NCI-H1092 (cell line): ENCODE data around the gene CAVIN3.

ENCODE experiments used
- DNase-seq: peaks from one replicate; lab custom pipeline; 2025; lab: John Stamatoyannopoulos, UW

The CAVIN3 gene, protein sequence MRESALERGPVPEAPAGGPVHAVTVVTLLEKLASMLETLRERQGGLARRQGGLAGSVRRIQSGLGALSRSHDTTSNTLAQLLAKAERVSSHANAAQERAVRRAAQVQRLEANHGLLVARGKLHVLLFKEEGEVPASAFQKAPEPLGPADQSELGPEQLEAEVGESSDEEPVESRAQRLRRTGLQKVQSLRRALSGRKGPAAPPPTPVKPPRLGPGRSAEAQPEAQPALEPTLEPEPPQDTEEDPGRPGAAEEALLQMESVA

DNA sequence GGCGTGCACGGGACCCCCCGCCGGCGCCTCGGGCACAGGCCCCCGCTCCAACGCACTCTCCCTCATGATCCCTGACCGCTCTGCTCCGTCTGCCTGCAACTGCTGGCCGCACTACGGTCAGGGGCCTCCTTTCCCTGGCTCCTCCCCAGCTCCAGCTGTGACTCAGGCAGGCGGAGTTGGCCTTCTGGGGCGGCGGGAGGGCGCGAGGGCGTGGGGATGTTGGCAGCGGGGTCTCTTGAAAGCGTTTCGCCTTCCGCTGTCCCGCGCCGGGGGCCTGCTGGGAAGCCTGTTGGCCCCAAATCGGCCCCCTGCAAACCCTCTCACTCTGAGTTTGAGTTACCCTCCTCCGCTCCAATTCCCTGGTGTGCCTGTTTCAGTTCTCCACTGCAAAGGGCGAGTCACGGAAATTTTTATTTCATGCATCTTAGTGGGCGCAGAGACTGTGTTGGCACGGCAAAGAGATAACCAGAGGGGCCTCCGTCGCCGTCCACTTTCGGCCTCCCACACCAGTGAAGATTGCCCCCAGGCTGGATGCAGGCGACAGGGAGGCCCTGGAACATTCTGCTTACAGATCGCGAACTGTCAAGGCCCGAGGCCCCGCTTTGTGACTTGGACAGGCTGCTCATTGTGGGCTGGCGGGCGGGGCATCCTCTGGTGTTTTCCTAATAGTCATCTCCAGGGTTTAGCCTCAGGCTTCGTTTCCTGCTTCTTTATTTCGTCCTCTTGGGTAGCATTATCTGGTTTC, at the start of gene CAVIN3:
CAVIN3 (minus strand) TSS at position 91 of the 745 bp plus-strand sequence; CDS start at position 66, 25 bp downstream.
- DNase-seq: no peak

DNA sequence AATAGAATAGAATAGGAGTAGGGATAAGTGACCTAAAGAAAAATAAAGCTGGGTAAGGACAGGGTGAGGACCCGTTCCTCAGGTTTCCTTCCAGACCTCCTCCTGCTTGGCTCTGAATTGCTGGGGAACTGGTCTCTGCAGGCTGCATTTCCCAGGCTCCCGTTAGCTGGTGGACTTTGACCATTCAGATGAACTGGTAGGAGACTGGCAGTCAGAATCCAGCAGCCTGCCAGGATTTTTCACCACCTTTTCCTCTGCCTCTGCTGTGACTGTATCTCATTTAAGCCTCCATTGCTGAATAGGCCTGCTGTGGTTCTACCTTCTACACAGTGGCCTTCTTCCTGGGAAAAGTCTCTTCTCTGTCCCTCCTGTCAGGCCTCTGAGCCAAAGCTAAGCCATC, 45.4 kb upstream of the CAVIN3 start:
- no peak for DNase-seq

DNA sequence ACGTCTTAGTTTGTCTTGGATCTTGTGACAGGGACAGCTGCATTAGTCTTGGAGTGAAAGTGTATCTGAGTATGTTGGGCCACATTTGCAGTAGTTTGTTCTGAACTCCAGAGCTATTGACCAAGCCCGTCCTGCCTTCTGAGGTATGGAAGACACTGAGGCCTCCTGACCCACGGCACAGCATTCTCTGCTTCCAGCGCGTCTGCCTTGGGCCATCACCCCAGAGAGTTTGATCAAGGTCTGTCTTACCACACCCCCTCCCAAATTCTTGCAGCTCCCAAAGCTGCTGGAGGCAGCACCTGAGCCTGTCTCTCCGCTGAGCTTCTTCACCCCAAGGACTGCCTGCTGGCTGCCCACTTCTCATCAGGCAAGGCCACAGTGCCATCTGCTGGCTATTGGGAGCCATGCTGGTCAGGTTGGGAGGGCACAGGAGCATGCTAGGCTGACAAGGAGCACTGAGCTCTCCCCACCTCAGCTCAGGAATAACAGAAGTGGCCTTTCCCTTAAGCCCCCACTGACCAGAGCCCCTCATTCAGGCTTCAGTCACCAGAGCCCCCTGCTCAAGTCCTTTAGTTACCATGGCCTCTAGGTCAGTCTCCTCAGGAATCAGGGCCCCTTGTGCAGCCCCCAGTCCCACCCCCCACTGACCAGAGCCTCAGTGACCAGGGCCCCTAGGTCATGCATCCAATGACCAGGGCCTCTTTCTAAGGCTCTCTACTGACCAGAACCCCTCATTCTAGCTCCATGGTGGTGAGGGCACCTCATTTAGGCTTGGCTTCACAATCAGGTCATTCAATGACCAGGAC, 42.8 kb upstream of the CAVIN3 start:
- DNase-seq: peak; percentile 43

DNA sequence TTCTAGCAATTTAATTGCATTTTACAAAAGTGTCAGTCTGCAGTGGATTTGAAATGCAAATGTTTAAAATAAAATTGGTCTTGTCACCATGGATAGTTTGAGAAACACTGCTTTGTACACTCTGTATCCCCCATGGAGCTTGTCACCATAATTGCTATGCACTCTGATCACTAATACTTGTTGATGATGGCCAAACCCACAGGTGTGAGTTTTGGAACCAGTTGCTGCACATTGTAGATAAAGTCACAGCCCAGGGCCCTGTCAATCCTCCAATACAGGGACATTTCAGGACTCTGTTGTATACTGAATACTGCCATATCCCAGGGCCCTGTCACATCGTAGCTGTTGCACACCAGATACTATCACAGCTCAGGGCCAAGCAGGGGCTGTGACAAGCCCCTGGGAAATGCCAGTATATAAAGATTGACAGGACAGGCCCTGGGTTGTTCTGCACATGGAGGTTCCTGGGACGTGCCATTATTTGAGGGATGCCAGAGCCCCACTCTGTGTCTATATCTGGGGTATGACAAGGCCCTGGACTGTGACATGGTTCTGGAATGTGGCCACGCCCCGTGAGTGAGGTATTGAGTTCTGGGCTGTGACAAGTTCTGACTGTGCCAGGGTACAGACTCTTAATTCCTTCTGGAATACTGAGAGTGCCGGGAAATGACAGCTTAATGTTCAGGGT, 42.0 kb upstream of the CAVIN3 start:
- DNase-seq: no peak

DNA sequence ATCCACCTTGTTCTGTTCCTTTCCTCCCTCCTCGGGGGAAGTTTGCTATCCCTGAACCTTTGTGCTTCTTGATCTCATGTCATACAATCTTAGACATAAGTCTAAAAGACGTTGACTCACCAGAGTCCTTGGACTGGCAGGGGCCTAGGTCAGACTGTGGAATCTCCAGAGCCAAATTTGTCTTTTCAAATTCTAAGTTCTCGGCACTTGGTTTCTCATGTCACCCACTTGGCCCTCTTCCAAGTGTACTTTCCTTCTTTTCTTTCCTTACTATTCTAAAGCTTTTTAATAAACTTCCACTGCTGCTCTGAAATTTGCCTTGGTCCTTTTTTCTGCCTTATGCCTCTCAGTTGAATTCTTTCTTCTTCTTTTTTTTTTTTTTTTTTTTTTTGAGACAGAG, 39.9 kb upstream of the CAVIN3 start:
- no peak for DNase-seq

DNA sequence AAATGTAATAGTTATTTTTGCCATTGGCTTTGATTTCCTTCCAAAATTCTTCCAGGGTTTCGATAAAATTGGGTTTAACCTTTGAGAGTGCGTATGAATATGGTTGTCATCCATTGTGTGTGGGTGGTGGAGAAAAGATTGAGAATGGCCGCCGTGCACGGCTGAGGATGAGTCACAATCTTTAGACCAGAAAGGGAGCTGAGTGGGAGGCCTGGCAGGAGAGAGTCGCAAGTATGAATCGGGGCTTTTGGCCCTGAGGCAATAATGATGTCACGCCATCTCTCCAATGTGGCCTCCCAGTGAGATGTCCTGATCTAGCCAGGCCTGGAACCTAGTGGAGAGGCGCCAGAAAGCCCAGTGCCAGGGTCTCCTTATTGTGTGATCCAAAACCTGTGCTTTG, 36.9 kb upstream of the CAVIN3 start:
- DNase-seq: no peak

DNA sequence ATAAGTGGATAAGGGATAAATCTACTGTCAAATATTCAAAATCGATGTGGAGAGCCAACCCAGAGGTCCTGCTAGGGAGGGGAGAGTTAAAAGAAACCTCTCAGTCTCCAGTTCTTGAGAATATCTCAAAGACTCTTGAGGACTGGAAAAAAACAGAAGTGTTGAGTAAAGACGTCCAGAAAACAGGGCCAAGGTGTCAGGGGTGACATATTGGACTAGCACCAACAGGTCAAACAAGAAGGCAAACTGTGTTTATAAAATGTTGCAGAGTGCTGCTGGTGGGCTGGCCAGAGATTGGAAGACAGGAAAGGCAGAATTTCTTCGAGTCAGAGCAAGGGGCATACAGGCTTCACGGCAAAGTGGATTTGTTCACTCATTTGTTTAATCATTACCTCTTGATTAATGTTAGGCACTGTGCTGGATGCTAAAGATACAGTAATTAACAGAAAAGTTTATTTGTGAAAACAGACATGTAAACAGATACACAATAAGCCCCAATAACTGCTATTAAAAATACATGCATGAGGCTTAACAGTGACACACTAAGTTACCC, 36.3 kb upstream of the CAVIN3 start:
- no peak for DNase-seq

DNA sequence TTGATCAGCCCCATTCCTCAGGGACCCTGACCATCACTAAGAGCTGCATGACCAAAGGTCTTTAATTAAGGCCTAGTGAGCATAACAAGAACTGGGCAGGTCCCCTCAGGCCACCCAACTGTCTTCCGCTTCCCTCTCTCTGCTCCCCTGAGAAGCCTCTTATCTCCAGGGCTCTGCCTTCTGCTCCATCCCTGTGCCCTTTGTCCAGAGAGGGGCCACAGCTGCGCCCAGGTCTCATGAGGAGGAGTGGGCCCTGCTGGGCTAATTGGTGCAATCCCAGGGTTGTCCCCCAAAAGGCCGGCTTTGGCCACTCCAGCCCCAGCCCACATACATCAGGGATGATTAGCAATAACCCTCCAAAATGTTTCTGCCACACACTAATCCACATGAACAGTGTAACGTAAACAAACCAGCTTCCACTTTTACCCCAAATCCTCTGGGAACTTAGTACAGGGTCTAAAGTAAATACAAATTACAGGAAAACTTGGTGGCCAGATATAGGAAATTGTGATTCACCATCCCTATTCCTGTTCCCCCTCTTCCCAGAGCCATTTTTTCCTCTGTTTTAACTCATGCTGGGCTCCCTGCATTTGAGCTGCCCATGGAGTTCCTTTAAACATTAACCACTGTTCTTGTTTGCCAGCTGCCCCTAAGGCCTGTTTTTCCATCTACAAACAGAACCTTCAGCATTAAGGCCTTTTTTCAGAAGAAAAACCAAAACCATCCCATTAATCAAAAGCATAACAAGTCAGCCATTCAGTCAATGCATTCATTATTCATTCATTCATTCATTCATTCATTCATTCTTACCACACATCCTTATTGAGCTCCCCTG, 34.6 kb upstream of the CAVIN3 start:
- no peak for DNase-seq

DNA sequence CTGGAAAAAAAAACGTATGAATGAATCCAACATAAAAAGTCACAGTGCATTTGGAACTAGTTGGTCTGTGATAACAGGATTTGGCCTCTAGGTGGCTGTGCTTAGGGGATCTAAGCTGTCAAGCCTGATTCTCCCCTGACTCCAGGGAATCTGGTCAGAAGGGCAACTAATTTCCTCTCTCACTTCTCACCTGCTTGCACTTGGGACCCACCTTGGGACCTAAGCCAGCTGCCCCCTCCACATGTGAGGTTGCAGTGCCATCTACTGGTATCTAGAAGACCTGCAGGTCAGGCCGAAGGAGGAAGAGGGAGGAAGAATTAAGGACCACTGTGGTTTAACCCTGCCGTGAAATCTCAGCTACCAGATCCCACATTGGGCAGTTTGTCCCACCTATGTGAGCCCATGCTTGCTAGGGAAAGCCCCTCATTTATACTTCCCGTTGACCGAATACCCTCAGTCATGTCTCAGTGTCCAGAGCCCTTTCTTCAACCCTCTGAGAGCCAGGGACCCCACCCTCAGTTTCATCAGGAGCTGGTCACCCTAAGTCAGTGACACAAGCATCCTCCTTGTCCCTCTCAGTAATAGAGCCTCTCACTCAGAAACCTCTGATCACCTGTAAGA, 33.2 kb upstream of the CAVIN3 start:
- peak; percentile 34 for DNase-seq

DNA sequence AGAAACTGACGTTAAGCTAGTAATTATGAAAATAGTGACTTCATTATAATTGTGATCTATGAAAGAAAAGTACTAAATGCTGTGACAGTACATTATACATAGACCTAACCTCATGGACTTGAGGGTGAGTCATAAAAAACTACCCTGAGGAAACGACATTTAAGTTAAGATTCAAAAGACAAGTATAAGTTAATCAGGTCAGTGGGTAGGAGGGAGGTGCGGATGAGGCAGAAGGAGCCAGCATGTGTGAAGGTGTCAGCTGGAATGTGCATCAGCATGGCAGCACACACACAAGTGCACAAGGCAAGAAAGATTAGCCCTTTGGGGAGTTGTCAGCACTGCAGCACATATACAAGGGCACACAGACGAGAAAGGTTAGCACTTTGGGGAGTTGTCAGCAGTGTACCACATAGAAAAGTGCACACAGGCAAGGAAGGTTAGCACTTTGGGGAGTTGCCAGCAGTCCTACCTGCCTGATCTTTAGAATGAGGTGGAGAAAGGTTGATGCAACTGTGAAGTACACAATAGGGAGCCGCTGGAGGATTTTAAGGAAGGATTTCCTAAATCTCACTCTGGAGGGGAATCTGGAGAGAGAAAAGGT, 31.6 kb upstream of the CAVIN3 start:
- no peak for DNase-seq

DNA sequence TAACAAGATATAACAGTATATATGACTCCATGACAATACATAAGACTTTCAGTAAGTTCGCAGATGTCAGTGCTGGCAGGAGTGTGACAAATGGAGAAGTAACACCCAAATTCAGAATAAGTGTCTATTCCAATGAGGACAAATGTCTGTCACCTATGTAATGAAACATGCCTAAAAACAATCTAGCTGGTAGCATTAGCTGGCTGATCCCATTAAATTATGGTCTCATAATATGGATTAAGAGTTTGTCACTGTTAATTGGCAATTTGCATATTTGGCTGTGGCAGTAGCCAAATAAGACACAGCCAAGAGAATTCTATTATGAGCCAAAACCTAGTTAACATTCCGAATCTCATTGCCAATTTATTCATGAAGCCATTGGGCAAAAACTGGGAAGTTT, 30.2 kb upstream of the CAVIN3 start:
- no peak for DNase-seq

DNA sequence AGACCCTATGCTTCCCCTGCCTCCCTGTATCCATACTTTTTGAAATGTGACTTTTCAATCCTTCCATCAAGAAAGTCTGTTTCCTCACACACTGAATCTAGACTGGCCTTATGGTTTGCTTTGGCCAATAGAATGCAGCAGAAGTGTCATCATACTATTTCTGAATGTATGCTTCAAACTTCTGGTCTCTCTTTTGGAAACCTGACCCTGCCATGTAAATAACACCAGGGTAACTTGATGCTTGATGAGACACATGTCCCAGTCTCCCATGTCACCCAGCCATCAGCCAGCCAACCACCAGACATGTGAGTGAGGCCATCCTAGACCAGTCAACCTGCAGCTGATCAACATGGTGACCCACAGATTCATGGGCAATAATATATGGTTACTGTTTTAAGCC, 29.7 kb upstream of the CAVIN3 start:
- DNase-seq: no peak

DNA sequence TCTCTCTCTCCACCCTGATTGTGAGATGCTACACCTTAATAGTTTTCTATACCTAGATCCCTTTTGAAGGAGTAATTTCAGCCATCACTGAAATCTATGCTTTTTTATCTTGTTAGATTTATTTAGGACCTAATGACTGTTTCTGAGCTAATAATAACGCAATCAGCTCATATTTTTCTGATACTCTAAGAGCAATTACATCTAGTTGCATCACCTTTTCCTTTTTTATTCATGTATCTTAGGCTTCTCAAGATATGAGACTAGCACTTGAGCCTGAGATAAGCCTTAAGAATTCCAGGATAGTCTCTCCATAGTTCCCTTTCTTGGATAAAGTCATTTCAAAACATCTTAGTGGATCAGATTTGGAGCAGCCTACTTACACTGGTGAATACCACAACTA, 25.1 kb upstream of the CAVIN3 start:
- DNase-seq: no peak

DNA sequence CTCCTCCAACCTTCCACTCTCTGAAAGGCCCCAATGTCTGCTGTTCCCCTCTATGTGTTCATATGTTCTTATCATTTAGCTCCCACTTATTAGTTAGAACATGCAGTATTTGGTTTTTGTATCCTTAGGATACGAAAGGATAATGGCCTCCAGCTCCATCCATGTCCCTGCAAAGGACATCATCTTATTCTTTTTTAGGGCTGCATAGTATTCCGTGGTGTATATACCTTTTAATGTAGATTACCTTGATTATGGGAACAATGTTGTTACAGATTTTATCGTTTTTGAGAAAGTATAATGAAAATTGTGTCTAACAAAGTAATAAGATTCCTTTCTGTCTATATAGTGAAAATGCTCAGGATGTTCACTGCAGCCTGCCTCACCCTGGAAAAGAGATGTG, 16.0 kb upstream of the CAVIN3 start:
- no peak for DNase-seq

DNA sequence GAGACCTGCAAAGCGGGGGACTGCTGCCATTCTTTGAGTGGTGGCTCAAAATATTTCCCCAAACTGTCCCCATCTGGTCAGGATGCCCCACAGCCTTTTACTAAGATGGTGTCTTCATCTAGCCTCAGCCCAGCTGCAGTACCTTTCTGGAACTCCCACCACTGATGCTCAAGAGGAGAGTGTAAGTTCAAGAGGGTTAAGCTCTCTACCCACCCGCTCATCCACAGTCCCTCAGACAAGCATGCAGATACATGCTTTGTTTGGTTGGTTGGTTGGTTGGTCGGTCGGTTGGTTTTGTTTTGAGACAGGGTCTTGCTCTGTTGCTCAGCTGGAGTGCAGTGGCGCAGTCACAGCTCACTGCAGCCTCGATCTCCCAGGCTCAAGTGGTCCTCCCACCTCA, 14.5 kb upstream of the CAVIN3 start:
- DNase-seq: no peak

DNA sequence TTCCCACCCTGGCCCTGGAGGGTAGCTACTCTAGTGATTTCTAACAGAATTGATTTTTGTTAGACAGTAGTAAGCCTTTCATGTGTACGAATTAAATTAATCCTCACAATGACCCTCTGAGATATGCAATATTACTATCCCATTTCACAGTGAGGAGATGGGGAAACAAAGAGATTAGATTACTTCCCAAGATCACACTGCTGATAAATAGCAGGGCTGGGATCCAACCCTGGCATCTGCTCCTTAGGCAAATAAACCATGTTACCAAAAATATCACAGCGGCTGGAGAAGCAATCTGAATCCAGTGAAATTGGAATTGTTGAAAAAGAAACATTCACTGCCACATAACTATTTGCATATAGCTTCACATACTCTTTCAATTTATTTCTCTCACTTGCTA, 12.8 kb upstream of the CAVIN3 start:
- DNase-seq: peak; percentile 30

DNA sequence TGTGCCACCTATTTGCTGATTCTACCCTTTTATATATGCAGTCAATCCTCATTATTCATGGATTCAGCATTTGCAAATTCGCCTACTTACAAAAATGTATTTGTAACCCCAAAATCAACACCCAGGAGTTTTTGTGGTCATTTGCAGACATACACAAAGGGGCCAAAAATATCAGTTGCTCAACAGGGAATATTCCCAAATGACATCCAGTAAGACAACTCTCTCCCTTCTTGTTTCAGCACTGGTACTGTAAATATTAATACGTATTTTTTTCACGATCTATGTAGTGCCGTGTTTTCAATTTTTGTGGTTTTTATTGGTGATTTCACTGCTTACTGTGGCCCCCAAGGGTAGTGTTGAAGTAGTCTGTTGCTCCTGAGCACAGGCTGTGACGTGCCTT, 11.8 kb upstream of the CAVIN3 start:
- DNase-seq: no peak

DNA sequence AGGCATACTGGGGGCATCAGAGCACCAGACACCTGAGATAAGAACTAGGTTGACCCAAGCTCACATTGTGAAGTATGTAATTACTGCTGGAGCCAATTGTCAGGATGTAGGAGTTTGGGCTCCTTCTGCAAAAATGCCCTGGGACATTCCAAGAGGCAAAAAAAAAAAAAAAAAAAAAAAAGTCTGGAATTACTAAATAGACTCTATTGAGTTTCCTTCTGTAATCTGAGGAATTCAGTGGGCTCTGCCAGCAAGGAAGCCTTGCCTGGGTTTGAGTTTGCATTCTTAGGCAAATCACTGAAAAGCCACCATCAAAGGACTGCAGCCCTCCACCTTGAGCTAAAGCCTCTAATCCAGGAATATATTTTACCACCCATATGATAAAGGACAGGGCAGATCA, 8.0 kb upstream of the CAVIN3 start:
- DNase-seq: no peak

DNA sequence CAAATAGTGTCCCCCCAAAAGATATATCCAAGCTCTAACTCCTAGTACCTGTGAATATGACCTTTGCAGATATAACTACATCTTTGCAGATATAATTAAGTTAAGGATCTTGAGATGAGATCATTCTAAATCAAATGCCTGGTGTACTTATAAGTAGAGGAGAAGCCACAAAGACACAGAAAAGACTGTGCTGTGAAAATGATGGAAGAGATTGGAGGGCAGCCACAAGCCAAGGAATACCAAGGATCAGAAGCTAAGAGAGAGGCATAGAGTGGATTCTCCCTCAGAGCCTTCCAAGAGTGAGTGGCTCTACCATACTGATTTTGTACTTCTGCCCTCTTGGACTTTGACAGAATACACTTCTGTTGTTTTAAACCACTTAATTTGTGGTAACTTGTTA, 7.5 kb upstream of the CAVIN3 start:
- no peak for DNase-seq

DNA sequence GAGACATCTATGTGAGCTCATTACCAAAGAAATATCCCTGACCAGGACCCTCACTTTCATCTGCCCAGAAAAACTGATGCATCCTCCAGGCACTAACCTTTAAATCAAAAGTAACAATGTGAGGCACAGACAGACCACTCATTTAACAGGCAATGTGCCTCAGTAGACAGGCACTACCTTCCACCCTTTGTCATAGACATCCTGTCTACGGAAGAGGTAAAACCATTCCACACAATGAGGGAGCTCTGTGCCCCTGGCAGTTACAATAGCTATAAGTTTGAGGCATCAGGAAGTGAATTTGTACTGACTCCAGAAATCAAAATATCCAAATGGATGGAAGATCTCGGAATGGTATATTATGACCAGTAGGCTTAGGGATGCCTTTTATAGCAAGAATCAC, 6.7 kb upstream of the CAVIN3 start:
- DNase-seq: no peak
